Astrocyte of the spinal cord (primary cell): ENCODE results near the gene SLC10A4.

Experiments used
- DNase-seq: peaks from one replicate; pipeline ENCODE4 v3.0.0; 2011; ENCODE audit warnings: low read depth, low spot score
- H3K4me3 ChIP-seq: 2 replicates; pipeline ENCODE4 v1.5.1; 2011; ENCODE audit warnings: low read depth, mild to moderate bottlenecking, low read length, moderate library complexity
- CTCF ChIP-seq: IDR thresholded peaks from 2 replicates; pipeline ENCODE4 v1.5.1; 2012; ENCODE audit warnings: low read depth, mild to moderate bottlenecking, low read length, inconsistent platforms
- in situ Hi-C: cut with HindIII; loops from 2 replicates; pipeline ENCODE4 v1.10.0; 2017; ENCODE audit warnings: low sequenced_read_pairs

The SLC10A4 gene

GRCh38 chr4:48493452-48494100 is 10.4 kb downstream of the SLC10A4 start:
- in situ Hi-C loops = no loop called here
- no peak for DNase-seq
- no peak overlapping the region for H3K4me3 ChIP-seq

GRCh38 chr4:48495941-48496340 is 12.8 kb downstream of the SLC10A4 start:
- no peak for TF ChIP-seq CTCF
- no peak overlapping the region for H3K4me3 ChIP-seq
- in situ Hi-C loops = no loop called here
- no peak for DNase-seq

More at GRCh38 chr4:48493452-48494100, 10.4 kb downstream of the SLC10A4 start:
- no peak for TF ChIP-seq CTCF

- no peak overlapping the region for H3K4me3 ChIP-seq
- in situ Hi-C loops = no loop called here
- no peak for TF ChIP-seq CTCF
- no peak for DNase-seq
Observed at GRCh38 chr4:48498895-48499294, 15.8 kb downstream of the SLC10A4 start.

- DNase-seq = no peak
- in situ Hi-C loops = no loop called here
- no peak overlapping the region for H3K4me3 ChIP-seq
Observed at GRCh38 chr4:48499551-48500066, 16.5 kb downstream of the SLC10A4 start.

GRCh38 chr4:48503233-48504025 is 20.3 kb downstream of the SLC10A4 start:
- in situ Hi-C loops = no loop called here

More at GRCh38 chr4:48499551-48500066, 16.5 kb downstream of the SLC10A4 start:
- no peak for TF ChIP-seq CTCF

GRCh38 chr4:48504026-48504330 is 20.8 kb downstream of the SLC10A4 start:
- no peak for TF ChIP-seq CTCF
- no peak overlapping the region for H3K4me3 ChIP-seq
- in situ Hi-C loops = no loop called here
- DNase-seq = no peak

More at GRCh38 chr4:48503233-48504025, 20.3 kb downstream of the SLC10A4 start:
- no peak for TF ChIP-seq CTCF
- H3K4me3 ChIP-seq = no peak overlapping the region
- no peak for DNase-seq
